ENCODE data around the gene TSPOAP1. TPM values are rescaled to one million over a fixed set of nuclear protein-coding genes. Genes with fewer than 3 reads are reported as not detected.

The TSPOAP1 gene
- total and polyA plus RNA-seq, 10 of the 15 experiments (the other 5 are each of a cell fraction or from before 2014, with no cell fraction given), result 0.58 to 16.4 (median 4.2) TPM; not detected in 1

DNA sequence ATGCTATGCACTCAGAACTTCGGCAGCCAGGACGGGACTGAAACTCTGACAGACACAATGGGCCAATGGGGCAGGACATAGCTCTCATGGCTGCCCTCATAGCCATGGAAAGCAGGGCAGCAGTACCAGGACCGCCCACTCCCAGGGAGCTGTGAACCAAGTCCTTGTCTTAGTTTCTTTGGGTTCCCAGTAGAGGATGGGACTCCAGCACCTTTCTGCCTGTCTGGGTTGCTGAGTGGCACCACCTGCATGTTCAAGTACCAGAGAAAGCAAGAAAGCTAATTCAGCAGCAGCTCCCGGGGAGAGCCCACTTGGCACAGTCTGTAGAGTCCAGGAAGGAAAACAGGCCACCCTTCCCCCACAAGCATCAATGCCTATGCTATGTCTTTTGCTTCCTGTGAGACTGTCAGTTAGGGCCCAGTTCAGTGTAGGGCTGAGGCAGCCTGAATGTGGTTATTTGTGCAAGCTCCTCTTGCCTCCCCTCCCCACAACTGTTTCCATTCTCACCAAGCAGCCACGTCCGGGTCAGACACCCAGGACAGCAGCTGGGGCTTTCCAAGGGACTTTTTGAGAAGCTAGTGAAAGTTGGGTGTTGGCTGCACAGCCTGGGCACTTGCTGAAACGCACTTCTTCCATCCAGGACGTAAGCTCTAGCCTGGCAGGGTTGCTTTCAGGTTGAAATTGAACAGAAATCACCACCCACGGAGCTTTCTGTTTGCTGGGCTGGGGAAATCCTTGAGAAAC is 15.6 kb upstream of the TSPOAP1 start:
- Histone ChIP-seq H2AFZ (ENCODE audit: control insufficient read depth, low read depth, low read length) (no peak overlapping the region), H3K79me2 (ENCODE audit: control insufficient read depth, insufficient read depth, low read length) (peaks cover 93% of the 10 kb centered on the region), H3K36me3 (ENCODE audit: control insufficient read depth in 2 of 2, insufficient read depth in 2 of 2, low read length in 1 of 2) (peaks cover 18 to 31% of the 10 kb centered on the region in 2 experiments), H3K9me3 (replicated peaks; ENCODE audit: control insufficient read depth, insufficient read depth, low read length) (no peaks in the 10 kb centered on the region), H3K4me2 (ENCODE audit: control insufficient read depth, insufficient read depth) (peak overlapping the region; percentile 92), H3K4me1 (ENCODE audit: control insufficient read depth, insufficient read depth, low read length) (peaks cover 53% of the 10 kb centered on the region), H4K20me1 (ENCODE audit: control insufficient read depth, insufficient read depth) (no peaks in the 10 kb centered on the region; the same call in 1 of the 2 replicates), H3K4me3 (peak overlapping the region; percentile 81), H3K27me3 (replicated peaks in 1 of 2; ENCODE audit: control insufficient read depth in 2 of 2, insufficient read depth in 2 of 2, low read length in 1 of 2) (no peaks in the 10 kb centered on the region), H3K27ac (ENCODE audit: control insufficient read depth, insufficient read depth) (peak overlapping the region; percentile 100), H3K9ac (ENCODE audit: control insufficient read depth, insufficient read depth, low read length) (peak overlapping the region; percentile 96)
- DNase-seq (ENCODE audit: low read depth, low spot score) (peak; percentile 98), FAIRE-seq (peak; percentile 85), ATAC-seq (peak; percentile 76)
- WGBS (ENCODE audit: insufficient coverage, insufficient replicate concordance, low lambda C conversion rate, missing lambda C conversion rate), result under 1% methylated on average over 9 of the region's 9 CpGs
- intact Hi-C loops (cut with micrococcal nuclease; ENCODE audit: unreplicated experiment), result loop anchor here (1.0 to 5.0 kb wide), 3 partner anchors 15 to 173 kb away; no protein-coding TSS in a partner anchor
- in situ Hi-C loops (cut with MboI), result no loop called here
- ChIA-PET POLR2A (interaction anchor here (0.5 to 18.5 kb wide), 18 partner anchors 8 to 1283 kb away, joined by 3 to 373 read pairs (median 6); partner anchors contain the start of genes RNF43 and SUPT4H1), CTCF (interaction anchor here (0.6 to 6.7 kb wide), 29 partner anchors 8 to 410 kb away, joined by 3 to 163 read pairs (median 5); partner anchors contain the start of genes RNF43 and TSPOAP1), SMC1A (ENCODE audit: uncharacterized antibody, unreplicated experiment) (interaction anchor here (0.8 to 10.3 kb wide), 34 partner anchors 10 to 627 kb away, joined by 3 to 249 read pairs (median 4); partner anchors contain the start of genes MTMR4, RNF43 and TSPOAP1), RAD21 (ENCODE audit: unreplicated experiment) (interaction anchor here (0.7 to 18.1 kb wide), 28 partner anchors 8 to 398 kb away, joined by 3 to 323 read pairs (median 6); partner anchors contain the start of genes RNF43, SUPT4H1 and TSPOAP1)
- no TSS peak for BruUV-seq (replicated peaks)
- no peak for TF ChIP-seq RFX5 (IDR thresholded peaks at IDR 0.05; ENCODE audit: low read depth, low read length)
- peak; percentile 85 to 96 for TF ChIP-seq EP300 (IDR thresholded peaks at IDR 0.05; ENCODE audit: borderline replicate concordance in 1 of 2, control insufficient read depth in 1 of 2, low read depth in 2 of 2, low read length in 2 of 2)
- TF ChIP-seq, protein P1, sequence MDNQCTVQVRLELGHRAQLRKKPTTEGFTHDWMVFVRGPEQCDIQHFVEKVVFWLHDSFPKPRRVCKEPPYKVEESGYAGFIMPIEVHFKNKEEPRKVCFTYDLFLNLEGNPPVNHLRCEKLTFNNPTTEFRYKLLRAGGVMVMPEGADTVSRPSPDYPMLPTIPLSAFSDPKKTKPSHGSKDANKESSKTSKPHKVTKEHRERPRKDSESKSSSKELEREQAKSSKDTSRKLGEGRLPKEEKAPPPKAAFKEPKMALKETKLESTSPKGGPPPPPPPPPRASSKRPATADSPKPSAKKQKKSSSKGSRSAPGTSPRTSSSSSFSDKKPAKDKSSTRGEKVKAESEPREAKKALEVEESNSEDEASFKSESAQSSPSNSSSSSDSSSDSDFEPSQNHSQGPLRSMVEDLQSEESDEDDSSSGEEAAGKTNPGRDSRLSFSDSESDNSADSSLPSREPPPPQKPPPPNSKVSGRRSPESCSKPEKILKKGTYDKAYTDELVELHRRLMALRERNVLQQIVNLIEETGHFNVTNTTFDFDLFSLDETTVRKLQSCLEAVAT (IDR thresholded peaks at IDR 0.05), result peak; percentile 89
- peak; percentile 26 for TF ChIP-seq KLF5 (IDR thresholded peaks at IDR 0.05; ENCODE audit: partially characterized antibody)
- TF ChIP-seq, protein P2, sequence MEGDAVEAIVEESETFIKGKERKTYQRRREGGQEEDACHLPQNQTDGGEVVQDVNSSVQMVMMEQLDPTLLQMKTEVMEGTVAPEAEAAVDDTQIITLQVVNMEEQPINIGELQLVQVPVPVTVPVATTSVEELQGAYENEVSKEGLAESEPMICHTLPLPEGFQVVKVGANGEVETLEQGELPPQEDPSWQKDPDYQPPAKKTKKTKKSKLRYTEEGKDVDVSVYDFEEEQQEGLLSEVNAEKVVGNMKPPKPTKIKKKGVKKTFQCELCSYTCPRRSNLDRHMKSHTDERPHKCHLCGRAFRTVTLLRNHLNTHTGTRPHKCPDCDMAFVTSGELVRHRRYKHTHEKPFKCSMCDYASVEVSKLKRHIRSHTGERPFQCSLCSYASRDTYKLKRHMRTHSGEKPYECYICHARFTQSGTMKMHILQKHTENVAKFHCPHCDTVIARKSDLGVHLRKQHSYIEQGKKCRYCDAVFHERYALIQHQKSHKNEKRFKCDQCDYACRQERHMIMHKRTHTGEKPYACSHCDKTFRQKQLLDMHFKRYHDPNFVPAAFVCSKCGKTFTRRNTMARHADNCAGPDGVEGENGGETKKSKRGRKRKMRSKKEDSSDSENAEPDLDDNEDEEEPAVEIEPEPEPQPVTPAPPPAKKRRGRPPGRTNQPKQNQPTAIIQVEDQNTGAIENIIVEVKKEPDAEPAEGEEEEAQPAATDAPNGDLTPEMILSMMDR (IDR thresholded peaks at IDR 0.05 in 2 of 3, conservative IDR thresholded peaks at IDR 0.05 in 1 of 3; ENCODE audit: control insufficient read depth in 2 of 3, extremely low read depth in 1 of 3, insufficient read depth in 1 of 3, low read depth in 3 of 3, low read length in 3 of 3), result no peak
- peak; percentile 86 to 91; a peak in 3 of 4 replicates for TF ChIP-seq IKZF2 (IDR thresholded peaks at IDR 0.05)
- TF ChIP-seq STAT3 (IDR thresholded peaks at IDR 0.05; ENCODE audit: low read depth, low read length), result 0 out of 2 replicates have a peak, but pooled peaks have one; percentile 18
- no peak for TF ChIP-seq MYC (IDR thresholded peaks at IDR 0.05; ENCODE audit: insufficient read depth, insufficient read length, insufficient replicate concordance, low read length, severe bottlenecking)
- TF ChIP-seq, protein P3, sequence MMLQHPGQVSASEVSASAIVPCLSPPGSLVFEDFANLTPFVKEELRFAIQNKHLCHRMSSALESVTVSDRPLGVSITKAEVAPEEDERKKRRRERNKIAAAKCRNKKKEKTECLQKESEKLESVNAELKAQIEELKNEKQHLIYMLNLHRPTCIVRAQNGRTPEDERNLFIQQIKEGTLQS (IDR thresholded peaks at IDR 0.05; ENCODE audit: borderline replicate concordance, extremely low read depth, low read depth, low read length), result no peak
- TF ChIP-seq IRF4 (IDR thresholded peaks at IDR 0.05; ENCODE audit: low read depth, low read length), result no peak; the same call in 1 of the 2 replicates
- peak in 1 of 2 experiments; percentile 23; a peak in 1 of 3 replicates for TF ChIP-seq EGR1 (IDR thresholded peaks at IDR 0.05; ENCODE audit: borderline replicate concordance in 1 of 2, low read depth in 2 of 2, low read length in 2 of 2)
- TF ChIP-seq SUZ12 (IDR thresholded peaks at IDR 0.05; ENCODE audit: unreplicated experiment), result no peak
- peak; percentile 24 for TF ChIP-seq SIX5 (IDR thresholded peaks at IDR 0.05; ENCODE audit: low read depth, low read length, severe bottlenecking)

Data from GM12878 (cell line).